H1 (cell line): ENCODE measurements around the gene BBX. TPM values are rescaled to one million over a fixed set of nuclear protein-coding genes. Genes with fewer than 3 reads are reported as not detected.

Experiments
- CTCF ChIA-PET: fragments of 300-600 bp; sonication (Branson Sonifier 250); formaldehyde crosslinking; loops from one replicate; lab custom pipeline; 2021; ENCODE audit not compliant: partially characterized antibody; lab: Charles Lee
- POLR2A ChIA-PET: fragments of 300-600 bp; sonication (Branson Sonifier 250); formaldehyde crosslinking; loops from one replicate; lab custom pipeline; 2021; ENCODE audit warnings: inconsistent platforms; ENCODE audit not compliant: partially characterized antibody; lab: Charles Lee
- DNase-seq, 2 experiments: peaks; one replicate each; pipeline versions ENCODE4 v3.0.0 to v3.0.0-alpha.2; 2010 to 2022; ENCODE audit warnings: low spot score in 2 of 2, low read depth in 1 of 2, mixed read lengths in 1 of 2
- FAIRE-seq: peaks from 2 replicates; lab custom pipeline; 2011; peaks lifted over from hg19 to GRCh38; lab: Jason Lieb, UNC
- H2AFZ ChIP-seq: 2 replicates; pipeline ENCODE4 v1.8.1; 2012; ENCODE audit warnings: low read length, inconsistent platforms
- H2AK5ac ChIP-seq: 2 replicates; pipeline ENCODE4 v1.6.1; 2013; ENCODE audit warnings: low read depth, low read length
- H2BK120ac ChIP-seq: replicated peaks from 2 replicates; pipeline ENCODE3; 2013; ENCODE audit warnings: low read depth, low read length, inconsistent platforms
- H2BK12ac ChIP-seq: 2 replicates; pipeline ENCODE4 v1.6.1; 2013; ENCODE audit warnings: low read depth, low read length
- H2BK15ac ChIP-seq: 2 replicates; pipeline ENCODE4 v1.6.1; 2013; ENCODE audit warnings: low read length
- H2BK20ac ChIP-seq: 2 replicates; pipeline ENCODE4 v1.6.1; 2013; ENCODE audit warnings: low read length
- H2BK5ac ChIP-seq: 2 replicates; pipeline ENCODE4 v1.6.1; 2013; ENCODE audit warnings: low read depth, low read length
- H3K14ac ChIP-seq: 2 replicates; pipeline ENCODE4 v1.6.1; 2013; ENCODE audit warnings: inconsistent platforms; ENCODE audit not compliant: insufficient read length
- H3K18ac ChIP-seq: 2 replicates; pipeline ENCODE4 v1.6.1; 2013; ENCODE audit warnings: low read length; ENCODE audit errors: extremely low read depth
- H3K23ac ChIP-seq: 2 replicates; pipeline ENCODE4 v1.6.1; 2013; ENCODE audit warnings: inconsistent platforms; ENCODE audit not compliant: insufficient read length
- H3K23me2 ChIP-seq: 2 replicates; pipeline ENCODE4 v1.6.1; 2013; ENCODE audit warnings: low read depth, low read length
- H3K27ac ChIP-seq: 2 replicates; pipeline ENCODE4 v1.6.1; 2011; ENCODE audit warnings: low read depth, low read length, inconsistent platforms
- H3K27me3 ChIP-seq, 4 experiments: replicated peaks in 1 of 4; 1 replicate in 1 of 4; 2 replicates in 3 of 4; pipeline versions ENCODE4 v1.6.1 to v1.8.1; 2011 to 2013; ENCODE audit warnings: low read length in 3 of 4, mild to moderate bottlenecking in 3 of 4, inconsistent platforms in 2 of 4, mixed read lengths in 2 of 4, moderate library complexity in 1 of 4; ENCODE audit not compliant: control insufficient read depth in 3 of 4, insufficient read depth in 3 of 4; ENCODE audit errors: extremely low read depth in 1 of 4
- H3K36me3 ChIP-seq, 4 experiments: 2 replicates each; pipeline versions ENCODE4 v1.6.1 to v1.8.1; 2011 to 2013; ENCODE audit warnings: mild to moderate bottlenecking in 4 of 4, low read length in 3 of 4, moderate library complexity in 2 of 4, control low read depth in 1 of 4, inconsistent platforms in 1 of 4; ENCODE audit not compliant: insufficient read depth in 4 of 4, control insufficient read depth in 2 of 4
- H3K4ac ChIP-seq: replicated peaks from 2 replicates; pipeline ENCODE3; 2013; ENCODE audit warnings: low read length, low read depth, mixed read lengths, inconsistent platforms; ENCODE audit not compliant: insufficient read length
- H3K4me1 ChIP-seq, 4 experiments: replicated peaks in 1 of 4; 1 replicate in 1 of 4; 2 replicates in 3 of 4; pipeline versions ENCODE4 v1.6.1 to v1.8.1; 2011 to 2013; ENCODE audit warnings: low read length in 3 of 4, inconsistent platforms in 2 of 4, mixed read lengths in 1 of 4; ENCODE audit not compliant: insufficient read depth in 4 of 4, control insufficient read depth in 3 of 4
- H3K4me2 ChIP-seq, 2 experiments: 2 replicates each; pipeline versions ENCODE4 v1.6.1 to v1.8.1; 2011 to 2013; ENCODE audit warnings: low read depth in 2 of 2, low read length in 2 of 2, control low read depth in 1 of 2, inconsistent platforms in 1 of 2, mild to moderate bottlenecking in 1 of 2; ENCODE audit not compliant: insufficient read depth in 1 of 2
- H3K4me3 ChIP-seq, 4 experiments: fragments of 200-600, 300-600 bp in 1 of 4; sonication (generic), shearing (Covaris generic), sonication (Bioruptor Twin) in 1 of 4; 2 replicates each; pipeline versions ENCODE4 v1.5.1 to v1.8.1; 2011 to 2016; ENCODE audit warnings: low read length in 4 of 4, low read depth in 3 of 4, control low read depth in 2 of 4, inconsistent platforms in 2 of 4, mild to moderate bottlenecking in 2 of 4, mixed read lengths in 1 of 4, moderate library complexity in 1 of 4; ENCODE audit not compliant: insufficient read depth in 2 of 4; ENCODE audit errors: extremely low read depth in 1 of 4
- H3K56ac ChIP-seq: replicated peaks from 2 replicates; pipeline ENCODE3; 2013; ENCODE audit warnings: low read depth, mild to moderate bottlenecking, mixed read lengths, low read length, inconsistent platforms; ENCODE audit not compliant: insufficient read length
- H3K79me1 ChIP-seq: 2 replicates; pipeline ENCODE4 v1.6.1; 2013; ENCODE audit warnings: low read depth, low read length, control low read depth
- H3K79me2 ChIP-seq, 2 experiments: 2 replicates each; pipeline versions ENCODE4 v1.6.1 to v1.8.1; 2012 to 2013; ENCODE audit warnings: low read length in 2 of 2, mild to moderate bottlenecking in 2 of 2, inconsistent platforms in 1 of 2; ENCODE audit not compliant: insufficient read depth in 2 of 2, control insufficient read depth in 1 of 2
- H3K9ac ChIP-seq, 4 experiments: replicated peaks in 1 of 4; 1 replicate in 1 of 4; 2 replicates in 3 of 4; pipeline versions ENCODE4 v1.6.1 to v1.8.1; 2011 to 2013; ENCODE audit warnings: low read depth in 3 of 4, low read length in 3 of 4, control low read depth in 2 of 4, mild to moderate bottlenecking in 2 of 4, moderate library complexity in 2 of 4, inconsistent platforms in 1 of 4; ENCODE audit errors: extremely low read depth in 1 of 4
- H3K9me3 ChIP-seq, 2 experiments: 2 replicates each; pipeline versions ENCODE4 v1.6.1 to v1.8.1; 2012 to 2013; ENCODE audit warnings: mild to moderate bottlenecking in 2 of 2, moderate library complexity in 2 of 2, control low read depth in 1 of 2, inconsistent platforms in 1 of 2, low read depth in 1 of 2, low read length in 1 of 2, mixed read lengths in 1 of 2; ENCODE audit not compliant: insufficient read depth in 2 of 2
- H4K20me1 ChIP-seq, 2 experiments: replicated peaks in 1 of 2; 2 replicates each; pipeline versions ENCODE3 to v1.8.1; 2011 to 2013; ENCODE audit warnings: inconsistent platforms in 2 of 2, low read length in 2 of 2, mild to moderate bottlenecking in 1 of 2; ENCODE audit not compliant: insufficient read depth in 2 of 2, control insufficient read depth in 1 of 2
- H4K5ac ChIP-seq: 2 replicates; pipeline ENCODE4 v1.6.1; 2013; ENCODE audit warnings: low read length, low read depth, mixed read lengths, inconsistent platforms; ENCODE audit not compliant: insufficient read length
- H4K8ac ChIP-seq: 2 replicates; pipeline ENCODE4 v1.8.0; 2013; ENCODE audit warnings: mild to moderate bottlenecking, moderate library complexity, low read length, inconsistent platforms; ENCODE audit not compliant: insufficient read depth; ENCODE audit errors: extremely low read depth
- H4K91ac ChIP-seq: replicated peaks from 2 replicates; pipeline ENCODE3; 2013; ENCODE audit warnings: low read length, mixed read lengths, inconsistent platforms; ENCODE audit not compliant: insufficient read length
- BRCA1 ChIP-seq: IDR thresholded peaks from 2 replicates; pipeline ENCODE4 v1.6.1; 2012; ENCODE audit warnings: low read depth, low read length, improper control_type of control experiment
- HDAC6 ChIP-seq: IDR thresholded peaks from one replicate; pipeline ENCODE4 v1.7.1; 2012; ENCODE audit warnings: low read depth, mild to moderate bottlenecking, inconsistent platforms, low read length, moderate library complexity
- SP4 ChIP-seq: IDR thresholded peaks from 2 replicates; pipeline ENCODE4 v1.6.1; 2012; ENCODE audit warnings: low read length, inconsistent platforms
- WGBS, 2 experiments: shearing (Covaris generic) in 1 of 2; methylation state at CpG; one replicate each; pipeline versions ENCODE4 v1.1.6 to v1.1.7; 2013 to 2015; ENCODE audit warnings: low lambda C conversion rate in 2 of 2, mixed read lengths in 2 of 2, inconsistent platforms in 1 of 2, low coverage in 1 of 2, missing lambda C conversion rate in 1 of 2; ENCODE audit not compliant: insufficient replicate concordance in 2 of 2, insufficient coverage in 1 of 2, insufficient read length in 1 of 2; ENCODE audit errors: extremely low coverage in 1 of 2, missing lambda C conversion rate in 1 of 2; 5-methylcytosine and 5-hydroxymethylcytosine counted together
- polyA plus RNA-seq, 7 experiments: library from polyadenylated mRNA; depleted of rRNA in 3 of 7; stranded (reverse) in 5 of 7; unstranded in 2 of 7; fragments of >200 nt in 5 of 7; fragments of 200-250 nt in 2 of 7; gene quantifications; 1 replicate in 5 of 7; 2 replicates in 1 of 7; 4 replicates in 1 of 7; pipeline versions ENCODE4 v1.2.1 to v1.2.3, GENCODE V29; 2011 to 2013; ENCODE audit warnings: missing spikeins in 2 of 7, mixed read lengths in 2 of 7
- total RNA-seq: library from RNA; stranded (reverse); fragmentation: NEBNext Ultra II Directional; extraction: Animal tissue kit (Norgen Biotek cat#: 25700); gene quantifications from 2 replicates; pipeline ENCODE4 v1.2.1, GENCODE V29; 2021

BBX gene
- total and polyA plus RNA-seq, 2 of the 8 experiments (the other 6 are each of a cell fraction or from before 2014, with no cell fraction given): 11.0 to 42.5 TPM

DNA sequence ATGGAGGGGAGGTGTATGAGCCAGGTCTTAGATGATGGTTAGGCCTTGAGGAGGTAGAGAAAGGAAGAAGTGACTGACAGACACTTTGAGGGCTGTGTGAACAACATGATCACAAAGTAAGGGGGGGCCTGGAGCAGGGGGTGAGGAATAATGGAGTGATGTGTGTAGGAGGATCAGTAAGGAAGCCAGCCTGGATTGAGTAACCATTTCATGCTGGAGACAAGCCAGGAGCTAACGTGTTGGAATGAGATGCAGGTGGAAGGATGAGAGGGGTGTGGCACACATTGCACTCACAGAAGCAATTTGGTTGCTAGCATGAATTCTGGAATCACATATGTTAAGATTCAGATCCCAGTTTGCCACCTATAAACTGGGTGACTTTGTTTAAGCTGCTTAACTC is 65.5 kb downstream of the BBX start:
- Histone ChIP-seq H2AK5ac (no peak overlapping the region), H3K23ac (no peak overlapping the region), H3K56ac (no peak overlapping the region), H4K91ac (no peak overlapping the region), H2BK20ac (no peak overlapping the region), H3K27me3 (no peaks in the 10 kb centered on the region), H3K36me3 (no peaks in the 10 kb centered on the region; a peak in 1 of 8 replicates), H3K27ac (no peak overlapping the region), H3K4me2 (no peak overlapping the region), H3K79me1 (no peaks in the 10 kb centered on the region), H3K9ac (no peak overlapping the region), H2BK12ac (no peak overlapping the region), H2BK15ac (no peak overlapping the region), H3K4me3 (no peak overlapping the region), H4K5ac (no peak overlapping the region), H3K4me1 (no peaks in the 10 kb centered on the region), H3K23me2 (no peaks in the 10 kb centered on the region), H4K8ac (no peak overlapping the region), H3K9me3 (no peaks in the 10 kb centered on the region), H2BK5ac (no peak overlapping the region), H4K20me1 (no peaks in the 10 kb centered on the region), H3K14ac (no peak overlapping the region), H3K79me2 (peaks cover 0 to 3% of the 10 kb centered on the region in 2 experiments; a peak in 1 of 4 replicates), H2AFZ (no peak overlapping the region), H3K18ac (no peak overlapping the region), H2BK120ac (no peak overlapping the region), H3K4ac (no peak overlapping the region)
- 86% methylated on average over 1 of the region's 1 CpG; no CpG with 5 or more reads in 1 of the 2 experiments for WGBS, 2 experiments
- ChIA-PET POLR2A (no interaction called here), CTCF (interaction anchor here (1.3 to 3.8 kb wide), 4 partner anchors 10 to 55 kb away, joined by 4 to 12 read pairs (median 8); no protein-coding TSS in a partner anchor)
- DNase-seq (no peak), FAIRE-seq (no peak)
- TF ChIP-seq BRCA1 (no peak), HDAC6 (no peak), SP4 (no peak)
